Stimulated activated memory B cell treated with anti-CD40 and anti-IgM and Interleukin-4, amounts not matched to agents 10 μg/mL and 1 μg/mL and 100 μg/mL, for 72 hours (primary cell): ENCODE data around the gene RBM25.
"Not testable (repeated sequence)": the region's sequence is repeated elsewhere in the genome, so short reads cannot be mapped to it uniquely, and the experiment has no call there.

Experiments used
- ATAC-seq: fragments of 150-1000 bp; cut with Tn5 transposase; 2 replicates; pipeline ENCODE4 v1.10.0; 2021
- H3K27ac Mint-ChIP-seq: one replicate; pipeline ENCODE4 v1.8.0; 2022; ENCODE audit warnings: mild to moderate bottlenecking, mixed read lengths
- H3K27me3 Mint-ChIP-seq: one replicate; pipeline ENCODE4 v1.8.0; 2022; ENCODE audit warnings: mixed read lengths
- H3K36me3 Mint-ChIP-seq: one replicate; pipeline ENCODE4 v1.8.0; 2022; ENCODE audit warnings: mixed read lengths
- H3K4me1 Mint-ChIP-seq: one replicate; pipeline ENCODE4 v1.8.0; 2022; ENCODE audit warnings: mixed read lengths
- H3K4me3 Mint-ChIP-seq: one replicate; pipeline ENCODE4 v1.8.0; 2022; ENCODE audit warnings: mild to moderate bottlenecking, moderate library complexity, mixed read lengths
- H3K9me3 Mint-ChIP-seq: one replicate; pipeline ENCODE4 v1.8.0; 2022; ENCODE audit warnings: mixed read lengths

The RBM25 gene

GRCh38 chr14:73058224-73058921, at the start of gene RBM25:
RBM25 (plus strand) TSS chr14:73058534; CDS start chr14:73071642, 13,108 bp downstream.
- Mint-ChIP-seq H3K36me3 (peaks cover 2% of the 10 kb centered on the region), H3K27ac (no peak within 1 kb of the TSS), H3K4me1 (peaks cover 25% of the 10 kb centered on the region), H3K4me3 (no peak within 1 kb of the TSS), H3K27me3 (no peaks in the 10 kb centered on the region), H3K9me3 (no peaks in the 10 kb centered on the region)
- peak; percentile 99 for ATAC-seq

GRCh38 chr14:73011189-73011588, 47.1 kb upstream of the RBM25 start:
- not testable (repeated sequence) for H3K27ac Mint-ChIP-seq, H3K27me3 Mint-ChIP-seq, H3K4me3 Mint-ChIP-seq, H3K9me3 Mint-ChIP-seq, ATAC-seq
- Mint-ChIP-seq H3K36me3 (peaks cover 28% of the 10 kb centered on the region), H3K4me1 (peaks cover 23% of the 10 kb centered on the region)

- no peak overlapping the region for H3K27ac Mint-ChIP-seq
- ATAC-seq = peak; percentile 69
- H3K9me3 Mint-ChIP-seq = peaks cover 3% of the 10 kb centered on the region
- peaks cover 47% of the 10 kb centered on the region for H3K36me3 Mint-ChIP-seq
- no peaks in the 10 kb centered on the region for H3K27me3 Mint-ChIP-seq
- H3K4me3 Mint-ChIP-seq = no peak overlapping the region
- H3K4me1 Mint-ChIP-seq = peaks cover 40% of the 10 kb centered on the region
These were observed 44.2 kb upstream of the RBM25 start for GRCh38 chr14:73014105-73014504.

- H3K9me3 Mint-ChIP-seq, ATAC-seq, H3K4me3 Mint-ChIP-seq, H3K27ac Mint-ChIP-seq, H3K27me3 Mint-ChIP-seq: not testable (repeated sequence)
- Mint-ChIP-seq H3K4me1 (peaks cover 40% of the 10 kb centered on the region), H3K36me3 (peaks cover 52% of the 10 kb centered on the region)
These were observed 42.8 kb upstream of the RBM25 start for GRCh38 chr14:73015552-73015951.

- H3K36me3 Mint-ChIP-seq = peaks cover 52% of the 10 kb centered on the region
- not testable (repeated sequence) for ATAC-seq, H3K27ac Mint-ChIP-seq, H3K4me3 Mint-ChIP-seq, H3K9me3 Mint-ChIP-seq, H3K27me3 Mint-ChIP-seq
- peaks cover 40% of the 10 kb centered on the region for H3K4me1 Mint-ChIP-seq
These were observed 42.3 kb upstream of the RBM25 start for GRCh38 chr14:73016011-73016410.

- Mint-ChIP-seq H3K9me3 (no peaks in the 10 kb centered on the region), H3K27me3 (no peaks in the 10 kb centered on the region), H3K36me3 (peaks cover 44% of the 10 kb centered on the region), H3K4me1 (peaks cover 59% of the 10 kb centered on the region), H3K4me3 (no peak overlapping the region), H3K27ac (no peak overlapping the region)
- ATAC-seq = no peak
These were observed 36.3 kb upstream of the RBM25 start for GRCh38 chr14:73022051-73022450.

- Mint-ChIP-seq H3K4me1 (peaks cover 49% of the 10 kb centered on the region), H3K27me3 (no peaks in the 10 kb centered on the region), H3K36me3 (peaks cover 28% of the 10 kb centered on the region), H3K27ac (no peak overlapping the region), H3K4me3 (no peak overlapping the region), H3K9me3 (no peaks in the 10 kb centered on the region)
- no peak for ATAC-seq
These were observed 32.8 kb upstream of the RBM25 start for GRCh38 chr14:73025544-73025943.

- no peaks in the 10 kb centered on the region for H3K27me3 Mint-ChIP-seq
These were observed 32.0 kb upstream of the RBM25 start for GRCh38 chr14:73026243-73026844.

GRCh38 chr14:73026845-73027542, 31.3 kb upstream of the RBM25 start, which contains the start of gene ZFYVE1:
ZFYVE1 (minus strand) TSS chr14:73027106; CDS start chr14:73024508, 2,598 bp downstream.
- Mint-ChIP-seq H3K27me3 (no peaks in the 10 kb centered on the region), H3K9me3 (no peaks in the 10 kb centered on the region), H3K27ac (peak within 1 kb of the TSS; percentile 52), H3K36me3 (peaks cover 22% of the 10 kb centered on the region), H3K4me3 (peak within 1 kb of the TSS; percentile 85), H3K4me1 (peaks cover 43% of the 10 kb centered on the region)
- ATAC-seq = peak; percentile 100

More at GRCh38 chr14:73026243-73026844, 32.0 kb upstream of the RBM25 start:
- peak; percentile 1 for ATAC-seq
- Mint-ChIP-seq H3K4me1 (peaks cover 49% of the 10 kb centered on the region), H3K9me3 (no peaks in the 10 kb centered on the region), H3K4me3 (peak overlapping the region; percentile 82), H3K36me3 (peaks cover 28% of the 10 kb centered on the region), H3K27ac (peak overlapping the region; percentile 52)

- Mint-ChIP-seq H3K36me3 (peaks cover 16% of the 10 kb centered on the region), H3K4me3 (peak overlapping the region; percentile 85), H3K9me3 (no peaks in the 10 kb centered on the region), H3K27me3 (no peaks in the 10 kb centered on the region), H3K27ac (peak overlapping the region; percentile 52), H3K4me1 (peaks cover 38% of the 10 kb centered on the region)
- no peak for ATAC-seq
These were observed 30.8 kb upstream of the RBM25 start for GRCh38 chr14:73027546-73027945.

GRCh38 chr14:73027984-73028383, 30.4 kb upstream of the RBM25 start:
- Mint-ChIP-seq H3K4me1 (peaks cover 33% of the 10 kb centered on the region), H3K27me3 (no peaks in the 10 kb centered on the region), H3K27ac (no peak overlapping the region), H3K9me3 (no peaks in the 10 kb centered on the region), H3K4me3 (no peak overlapping the region), H3K36me3 (peaks cover 12% of the 10 kb centered on the region)
- ATAC-seq = no peak

- H3K27ac Mint-ChIP-seq, H3K4me3 Mint-ChIP-seq, H3K4me1 Mint-ChIP-seq, ATAC-seq, H3K36me3 Mint-ChIP-seq, H3K9me3 Mint-ChIP-seq, H3K27me3 Mint-ChIP-seq: not testable (repeated sequence)
These were observed 21.5 kb upstream of the RBM25 start for GRCh38 chr14:73036706-73037450.

GRCh38 chr14:73047808-73048207, 10.5 kb upstream of the RBM25 start:
- no peak for ATAC-seq
- H3K27me3 Mint-ChIP-seq = no peaks in the 10 kb centered on the region
- H3K27ac Mint-ChIP-seq = no peak overlapping the region
- H3K4me3 Mint-ChIP-seq = no peak overlapping the region
- H3K36me3 Mint-ChIP-seq = no peaks in the 10 kb centered on the region
- H3K9me3 Mint-ChIP-seq = no peaks in the 10 kb centered on the region
- peaks cover 7% of the 10 kb centered on the region for H3K4me1 Mint-ChIP-seq

- Mint-ChIP-seq H3K27ac (no peak overlapping the region), H3K4me3 (no peak overlapping the region), H3K9me3 (no peaks in the 10 kb centered on the region), H3K27me3 (no peaks in the 10 kb centered on the region), H3K36me3 (no peaks in the 10 kb centered on the region), H3K4me1 (peaks cover 7% of the 10 kb centered on the region)
- ATAC-seq = no peak
These were observed 8.9 kb upstream of the RBM25 start for GRCh38 chr14:73049428-73049827.

- H3K27ac Mint-ChIP-seq = no peak overlapping the region
- no peaks in the 10 kb centered on the region for H3K36me3 Mint-ChIP-seq
- no peak for ATAC-seq
- no peaks in the 10 kb centered on the region for H3K27me3 Mint-ChIP-seq
- H3K4me3 Mint-ChIP-seq = no peak overlapping the region
- no peaks in the 10 kb centered on the region for H3K9me3 Mint-ChIP-seq
- peaks cover 8% of the 10 kb centered on the region for H3K4me1 Mint-ChIP-seq
These were observed 3.1 kb upstream of the RBM25 start for GRCh38 chr14:73055251-73055650.
